OCI-LY3 (cell line): Measurements from ENCODE around the gene FTO.

Experiments used
- H2AFZ ChIP-seq: fragments of 200-600, 300-600 bp; shearing (Covaris generic); 2 replicates; pipeline ENCODE4 v1.6.0; 2014; ENCODE audit warnings: antibody characterized with exemption, low read depth, low read length
- H3K27ac ChIP-seq: fragments of 200-600, 300-600 bp; sonication (generic); 2 replicates; pipeline ENCODE4 v1.5.1; 2014; ENCODE audit warnings: mild to moderate bottlenecking, low read length, moderate library complexity, mixed read lengths
- H3K27me3 ChIP-seq: fragments of 200-600, 300-600 bp; sonication (generic); 2 replicates; pipeline ENCODE4 v1.6.1; 2014; ENCODE audit warnings: low read depth, low read length, mixed read lengths
- H3K36me3 ChIP-seq: fragments of 200-600, 300-600 bp; sonication (generic); replicated peaks from 2 replicates; pipeline ENCODE3; 2014; ENCODE audit warnings: low read depth, low read length, mixed read lengths
- H3K4me1 ChIP-seq: fragments of 300-600, 200-600 bp; sonication (generic); 2 replicates; pipeline ENCODE4 v1.6.1; 2014; ENCODE audit warnings: low read length, mixed read lengths
- H3K4me2 ChIP-seq: fragments of 200-600, 300-600 bp; sonication (generic); 2 replicates; pipeline ENCODE4 v1.6.1; 2014; ENCODE audit warnings: low read length, mixed read lengths
- H3K4me3 ChIP-seq: fragments of 300-600, 200-600 bp; sonication (generic); 2 replicates; pipeline ENCODE4 v1.5.1; 2014; ENCODE audit warnings: antibody characterized with exemption, mild to moderate bottlenecking, low read length, moderate library complexity
- H3K79me2 ChIP-seq: fragments of 300-600, 200-600 bp; shearing (Covaris generic); 2 replicates; pipeline ENCODE4 v1.6.1; 2014; ENCODE audit warnings: mild to moderate bottlenecking, low read length, mixed read lengths
- H3K9ac ChIP-seq: fragments of 300-600, 200-600 bp; shearing (Covaris generic); 2 replicates; pipeline ENCODE4 v1.6.0; 2014; ENCODE audit warnings: mild to moderate bottlenecking, low read length, moderate library complexity
- H3K9me3 ChIP-seq: fragments of 200-600, 300-600 bp; shearing (Covaris generic); 2 replicates; pipeline ENCODE4 v1.6.1; 2014; ENCODE audit warnings: low read length, mixed read lengths; ENCODE audit not compliant: insufficient read depth
- H4K20me1 ChIP-seq: fragments of 200-600, 300-600 bp; sonication (generic); 2 replicates; pipeline ENCODE4 v1.6.1; 2016; ENCODE audit warnings: low read length, mixed read lengths; ENCODE audit not compliant: insufficient read depth
- CTCF ChIP-seq: fragments of 200-600, 300-600 bp; sonication (generic); IDR thresholded peaks from 2 replicates; pipeline ENCODE4 v1.5.1; 2014; ENCODE audit warnings: antibody characterized with exemption, low read length, low read depth
- EZH2phosphoT487 ChIP-seq: fragments of 200-600 bp; shearing (Covaris generic); IDR thresholded peaks from 2 replicates; pipeline ENCODE4 v1.6.1; 2018; ENCODE audit warnings: antibody characterized with exemption, mixed run types, low read depth

The FTO gene

GRCh38 chr16:54086791-54087190 lies 382.8 kb downstream of the FTO start:
- no peaks in the 10 kb centered on the region for H3K79me2 ChIP-seq
- no peaks in the 10 kb centered on the region for H3K9me3 ChIP-seq
- no peaks in the 10 kb centered on the region for H3K27me3 ChIP-seq
- H3K4me3 ChIP-seq, result no peak overlapping the region
- TF ChIP-seq CTCF, result no peak
- TF ChIP-seq EZH2phosphoT487, result no peak
- H3K4me1 ChIP-seq, result no peaks in the 10 kb centered on the region
- H2AFZ ChIP-seq, result no peak overlapping the region
- H3K9ac ChIP-seq, result no peak overlapping the region
- H4K20me1 ChIP-seq, result no peaks in the 10 kb centered on the region
- H3K36me3 ChIP-seq, result no peaks in the 10 kb centered on the region
- no peak overlapping the region for H3K4me2 ChIP-seq
- no peak overlapping the region for H3K27ac ChIP-seq

GRCh38 chr16:54090602-54091001 lies 386.6 kb downstream of the FTO start:
- Histone ChIP-seq H3K4me1 (no peaks in the 10 kb centered on the region), H3K79me2 (no peaks in the 10 kb centered on the region), H3K4me3 (no peak overlapping the region), H3K4me2 (no peak overlapping the region), H4K20me1 (no peaks in the 10 kb centered on the region), H3K9ac (no peak overlapping the region), H3K9me3 (no peaks in the 10 kb centered on the region), H3K27ac (no peak overlapping the region), H3K36me3 (no peaks in the 10 kb centered on the region), H2AFZ (no peak overlapping the region), H3K27me3 (no peaks in the 10 kb centered on the region)
- TF ChIP-seq CTCF (no peak), EZH2phosphoT487 (no peak)

GRCh38 chr16:54093281-54093680 lies 389.3 kb downstream of the FTO start:
- no peak for TF ChIP-seq CTCF
- TF ChIP-seq EZH2phosphoT487, result no peak

GRCh38 chr16:54094641-54095040 lies 390.7 kb downstream of the FTO start:
- Histone ChIP-seq H3K27ac (no peak overlapping the region), H3K36me3 (no peaks in the 10 kb centered on the region), H4K20me1 (no peaks in the 10 kb centered on the region), H3K27me3 (no peaks in the 10 kb centered on the region), H3K79me2 (no peaks in the 10 kb centered on the region), H3K4me3 (no peak overlapping the region), H3K4me1 (no peaks in the 10 kb centered on the region), H3K4me2 (no peak overlapping the region), H3K9ac (no peak overlapping the region), H3K9me3 (no peaks in the 10 kb centered on the region), H2AFZ (no peak overlapping the region)
- no peak for TF ChIP-seq EZH2phosphoT487
- TF ChIP-seq CTCF, result no peak

More at GRCh38 chr16:54093281-54093680, 389.3 kb downstream of the FTO start:
- Histone ChIP-seq H3K27me3 (no peaks in the 10 kb centered on the region), H3K4me3 (no peak overlapping the region), H3K4me2 (no peak overlapping the region), H3K36me3 (no peaks in the 10 kb centered on the region), H3K27ac (no peak overlapping the region), H2AFZ (no peak overlapping the region), H3K79me2 (no peaks in the 10 kb centered on the region), H3K9ac (no peak overlapping the region), H4K20me1 (no peaks in the 10 kb centered on the region), H3K9me3 (no peaks in the 10 kb centered on the region), H3K4me1 (no peaks in the 10 kb centered on the region)
